PC-9 (cell line): ENCODE data around the gene PYGB. TPM values are rescaled to one million over a fixed set of nuclear protein-coding genes. Genes with fewer than 3 reads are reported as not detected.

ENCODE experiments used
- BruUV-seq: library from RNA; stranded (reverse); fragments of 400-500 nt; replicated peaks from 2 replicates; lab custom pipeline; 2021; lab: Mats Ljungman, UMichigan
- CTCF ChIA-PET: fragments of 300-600 bp; sonication (Branson Sonifier 250); formaldehyde crosslinking; loops from one replicate; lab custom pipeline; 2022; ENCODE audit warnings: antibody characterized with exemption; lab: Charles Lee
- POLR2A ChIA-PET: fragments of 300-600 bp; sonication (Branson Sonifier 250); formaldehyde crosslinking; loops from one replicate; lab custom pipeline; 2022; ENCODE audit warnings: antibody characterized with exemption; ENCODE audit not compliant: unreplicated experiment; lab: Charles Lee
- DNase-seq, 2 experiments: peaks; one replicate each; pipeline versions ENCODE4 v3.0.0 to v3.0.0-alpha.2; 2015 to 2022; ENCODE audit warnings: mixed read lengths in 1 of 2
- H2AFZ ChIP-seq: fragments of 200-600 bp; sonication (generic); 2 replicates; pipeline ENCODE4 v1.8.1; 2017; ENCODE audit warnings: antibody characterized with exemption
- H3F3A ChIP-seq: fragments of 200-600 bp; sonication (generic); 2 replicates; pipeline ENCODE4 v1.8.1; 2017; ENCODE audit warnings: antibody characterized with exemption, mild to moderate bottlenecking, low read depth; ENCODE audit not compliant: insufficient read depth
- H3K27ac ChIP-seq: fragments of 200-600 bp; sonication (generic); 2 replicates; pipeline ENCODE4 v1.6.1; 2016; ENCODE audit warnings: mixed run types
- H3K27me3 ChIP-seq: fragments of 200-600 bp; sonication (generic); 2 replicates; pipeline ENCODE4 v1.6.1; 2016; ENCODE audit warnings: low read depth, mixed run types; ENCODE audit not compliant: insufficient read depth
- H3K36me3 ChIP-seq: fragments of 200-600 bp; sonication (generic); 2 replicates; pipeline ENCODE4 v1.6.1; 2016; ENCODE audit warnings: low read depth, mixed run types
- H3K4me1 ChIP-seq: fragments of 200-600 bp; sonication (generic); replicated peaks from 2 replicates; pipeline ENCODE4 v1.6.1; 2016; ENCODE audit warnings: mixed run types; ENCODE audit not compliant: insufficient read depth
- H3K4me2 ChIP-seq: fragments of 200-600 bp; sonication (generic); 2 replicates; pipeline ENCODE4 v1.6.1; 2017; ENCODE audit warnings: mixed run types
- H3K4me3 ChIP-seq: fragments of 200-600 bp; sonication (generic); 2 replicates; pipeline ENCODE4 v1.6.1; 2016; ENCODE audit warnings: mixed run types
- H3K79me2 ChIP-seq: fragments of 200-600 bp; sonication (generic); 2 replicates; pipeline ENCODE4 v1.6.1; 2017; ENCODE audit warnings: low read depth, mixed run types
- H3K9me2 ChIP-seq: fragments of 200-600 bp; sonication (generic); 2 replicates; pipeline ENCODE4 v1.8.1; 2017; ENCODE audit warnings: mild to moderate bottlenecking; ENCODE audit not compliant: insufficient read depth
- H3K9me3 ChIP-seq: fragments of 200-600 bp; sonication (generic); 2 replicates; pipeline ENCODE4 v1.8.1; 2016; ENCODE audit warnings: low read depth; ENCODE audit not compliant: insufficient read depth
- H4K20me1 ChIP-seq: fragments of 200-600 bp; sonication (generic); 2 replicates; pipeline ENCODE4 v1.8.1; 2017; ENCODE audit not compliant: insufficient read depth
- EZH2 ChIP-seq: fragments of 200-600 bp; sonication (generic); IDR thresholded peaks from 2 replicates; pipeline ENCODE4 v1.8.0; 2017; ENCODE audit warnings: antibody characterized with exemption, low read depth
- intact Hi-C: fragments of 100-400 bp; cut with micrococcal nuclease; formaldehyde crosslinking; loops from one replicate; pipeline ENCODE4 v1.10.0; 2022; ENCODE audit not compliant: unreplicated experiment
- total RNA-seq: library from RNA; stranded (reverse); gene quantifications from 2 replicates; pipeline ENCODE4 v1.2.3, GENCODE V29; 2021
- TF ChIP-seq, protein P1 (sequence below): fragments of 200-600 bp; sonication (generic); conservative IDR thresholded peaks from 2 replicates; pipeline ENCODE4 v1.6.1; 2017; ENCODE audit warnings: mixed run types, antibody characterized with exemption, mild to moderate bottlenecking, moderate library complexity

The PYGB gene
- total RNA-seq, 1 experiment from 2014 or later: 133 TPM

DNA sequence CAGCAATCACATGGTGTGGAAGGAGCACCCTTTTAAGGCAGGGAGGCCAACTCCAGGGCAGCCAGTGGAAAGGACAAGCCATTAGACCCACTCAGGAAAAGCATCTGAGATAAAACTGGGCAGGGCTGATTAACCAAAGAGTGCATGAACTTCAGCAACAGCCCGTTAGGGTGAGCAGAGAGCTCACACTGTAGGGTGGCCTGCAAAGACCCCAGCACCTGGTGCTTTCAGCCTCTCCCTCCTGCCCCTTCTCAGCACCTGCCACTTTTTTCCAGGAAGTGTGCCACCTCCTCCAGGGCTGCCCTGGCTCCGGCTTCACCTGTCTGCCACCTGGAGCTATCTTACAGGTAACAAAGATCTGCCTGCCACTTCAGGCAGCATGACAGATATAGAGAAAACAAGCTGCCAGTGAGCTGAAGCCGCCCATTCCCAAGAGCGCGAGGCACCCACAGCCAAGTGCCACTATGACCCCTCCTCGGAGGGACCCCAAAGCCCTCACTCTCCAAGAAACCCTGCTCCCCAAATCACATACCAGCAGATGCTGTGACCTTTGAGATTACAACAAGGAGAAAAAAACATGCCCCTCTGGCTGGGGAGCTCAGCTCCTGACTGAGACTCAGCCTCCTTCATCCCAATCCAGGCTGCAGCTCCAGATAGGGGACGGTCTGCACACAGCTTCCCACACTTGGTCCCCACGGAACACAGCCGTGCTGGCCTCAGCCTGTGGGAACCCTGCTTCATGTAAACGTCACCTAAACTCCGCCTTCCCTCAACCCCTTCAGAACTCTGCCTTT lies 71.6 kb downstream of the PYGB start:
- BruUV-seq: no TSS peak
- POLR2A ChIA-PET: no interaction called here

DNA sequence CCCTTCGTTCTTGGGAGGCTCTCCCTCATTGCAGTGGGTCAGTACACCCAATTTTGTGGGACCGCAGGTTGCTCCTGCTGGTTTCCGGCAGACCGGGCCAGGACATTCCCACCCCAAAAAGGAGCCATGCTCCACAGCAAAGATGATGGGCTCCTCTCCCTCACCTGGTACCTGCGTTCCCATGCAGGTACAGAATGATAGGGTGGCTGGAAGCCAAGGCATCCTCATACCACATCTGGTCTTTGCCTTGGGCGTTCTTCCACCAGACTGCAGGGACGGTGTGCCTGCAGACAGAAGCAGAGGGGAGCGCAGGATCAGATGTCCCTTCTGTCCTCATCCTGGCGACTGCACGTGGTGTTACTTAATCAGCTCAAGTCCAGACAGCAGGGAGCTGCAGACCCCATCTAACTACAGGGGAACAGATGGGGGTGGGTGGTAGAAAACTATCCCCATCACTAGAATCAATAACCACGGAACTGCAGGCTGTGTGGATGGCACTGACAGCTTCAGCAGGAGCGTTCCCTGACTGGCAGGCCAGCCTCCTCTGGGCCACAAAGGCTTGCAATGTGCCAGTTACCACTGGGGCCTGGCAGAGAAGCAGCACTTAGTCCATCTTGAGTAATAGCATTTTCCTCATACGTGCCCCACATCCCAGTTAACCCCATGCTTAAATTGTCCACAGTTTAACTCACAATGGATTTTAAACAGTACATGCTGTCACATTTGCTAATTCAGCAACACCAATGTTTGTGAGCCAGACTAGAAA lies 72.3 kb downstream of the PYGB start:
- ChIA-PET CTCF (no interaction called here), POLR2A (no interaction called here)
- no peaks in the 10 kb centered on the region for H3K79me2 ChIP-seq

More for the DNA sequence above, 71.6 kb downstream of the PYGB start:
- Histone ChIP-seq H2AFZ (no peak overlapping the region), H3K9me3 (no peaks in the 10 kb centered on the region), H3K27me3 (no peaks in the 10 kb centered on the region), H3K4me1 (peaks cover 13% of the 10 kb centered on the region), H3K79me2 (no peaks in the 10 kb centered on the region), H3K4me3 (no peak overlapping the region), H3K27ac (no peak overlapping the region), H4K20me1 (no peaks in the 10 kb centered on the region), H3F3A (no peaks in the 10 kb centered on the region; the same call in 1 of the 2 replicates), H3K36me3 (no peaks in the 10 kb centered on the region), H3K4me2 (no peak overlapping the region), H3K9me2 (no peaks in the 10 kb centered on the region)
- DNase-seq: no peak
- CTCF ChIA-PET: no interaction called here
- intact Hi-C loops: no loop called here
- TF ChIP-seq, protein P1, sequence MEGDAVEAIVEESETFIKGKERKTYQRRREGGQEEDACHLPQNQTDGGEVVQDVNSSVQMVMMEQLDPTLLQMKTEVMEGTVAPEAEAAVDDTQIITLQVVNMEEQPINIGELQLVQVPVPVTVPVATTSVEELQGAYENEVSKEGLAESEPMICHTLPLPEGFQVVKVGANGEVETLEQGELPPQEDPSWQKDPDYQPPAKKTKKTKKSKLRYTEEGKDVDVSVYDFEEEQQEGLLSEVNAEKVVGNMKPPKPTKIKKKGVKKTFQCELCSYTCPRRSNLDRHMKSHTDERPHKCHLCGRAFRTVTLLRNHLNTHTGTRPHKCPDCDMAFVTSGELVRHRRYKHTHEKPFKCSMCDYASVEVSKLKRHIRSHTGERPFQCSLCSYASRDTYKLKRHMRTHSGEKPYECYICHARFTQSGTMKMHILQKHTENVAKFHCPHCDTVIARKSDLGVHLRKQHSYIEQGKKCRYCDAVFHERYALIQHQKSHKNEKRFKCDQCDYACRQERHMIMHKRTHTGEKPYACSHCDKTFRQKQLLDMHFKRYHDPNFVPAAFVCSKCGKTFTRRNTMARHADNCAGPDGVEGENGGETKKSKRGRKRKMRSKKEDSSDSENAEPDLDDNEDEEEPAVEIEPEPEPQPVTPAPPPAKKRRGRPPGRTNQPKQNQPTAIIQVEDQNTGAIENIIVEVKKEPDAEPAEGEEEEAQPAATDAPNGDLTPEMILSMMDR: no peak
- no peak for TF ChIP-seq EZH2

DNA sequence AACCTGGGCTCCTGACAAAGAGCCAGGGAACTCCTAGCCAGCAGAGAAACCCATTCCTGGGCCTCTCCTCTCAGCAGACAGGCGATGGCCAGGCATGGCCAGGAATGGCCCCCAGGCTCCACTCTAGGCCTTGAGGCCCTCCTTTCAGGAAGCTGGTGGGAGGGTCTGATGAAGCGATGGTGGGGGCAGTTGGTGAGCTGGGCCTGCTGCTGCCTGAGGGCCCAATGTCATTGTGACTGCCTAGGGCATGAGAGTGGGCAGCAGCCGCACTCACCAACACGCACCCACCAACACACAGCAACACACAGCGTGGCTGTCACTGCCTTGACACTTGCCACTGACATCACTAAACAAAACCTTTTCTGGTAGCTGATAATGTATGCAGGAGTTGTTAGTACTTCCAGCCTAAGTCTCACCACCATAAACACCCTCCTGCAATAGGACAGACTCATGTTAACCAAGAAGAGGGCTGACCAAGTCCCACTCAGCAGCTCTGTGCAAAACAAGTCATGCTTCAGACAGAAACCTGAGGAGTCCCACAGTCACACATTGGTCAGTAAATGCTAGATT lies 73.5 kb downstream of the PYGB start:
- no peak for DNase-seq
- intact Hi-C loops: no loop called here
- no peaks in the 10 kb centered on the region for H3K36me3 ChIP-seq
- H3K4me3 ChIP-seq: no peak overlapping the region
- BruUV-seq: no TSS peak
- H3K27ac ChIP-seq: no peak overlapping the region
- H3K9me3 ChIP-seq: no peaks in the 10 kb centered on the region
- no peak for TF ChIP-seq EZH2
- TF ChIP-seq, protein P1: no peak
- H4K20me1 ChIP-seq: no peaks in the 10 kb centered on the region
- no peaks in the 10 kb centered on the region for H3K27me3 ChIP-seq
- no peaks in the 10 kb centered on the region for H3K4me1 ChIP-seq
- no peak overlapping the region for H2AFZ ChIP-seq
- H3K4me2 ChIP-seq: no peak overlapping the region
- H3K9me2 ChIP-seq: no peaks in the 10 kb centered on the region
- no peaks in the 10 kb centered on the region for H3K79me2 ChIP-seq
- no peaks in the 10 kb centered on the region for H3F3A ChIP-seq
- CTCF ChIA-PET: interaction anchor here (0.6 kb wide), 1 partner anchor 24 kb away, joined by 3 read pairs; no protein-coding TSS in a partner anchor
- POLR2A ChIA-PET: no interaction called here

More for the DNA sequence above, 72.3 kb downstream of the PYGB start:
- TF ChIP-seq, protein P1: no peak
- no peak for TF ChIP-seq EZH2
- intact Hi-C loops: no loop called here
- H3K9me3 ChIP-seq: no peaks in the 10 kb centered on the region
- no peaks in the 10 kb centered on the region for H4K20me1 ChIP-seq
- no peaks in the 10 kb centered on the region for H3K36me3 ChIP-seq
- no peak overlapping the region for H3K4me3 ChIP-seq
- H3K27me3 ChIP-seq: no peaks in the 10 kb centered on the region
- peaks cover 9% of the 10 kb centered on the region for H3K4me1 ChIP-seq
- BruUV-seq: no TSS peak
- no peaks in the 10 kb centered on the region for H3K9me2 ChIP-seq
- no peak for DNase-seq
- H2AFZ ChIP-seq: no peak overlapping the region
- no peak overlapping the region for H3K27ac ChIP-seq
- H3F3A ChIP-seq: no peaks in the 10 kb centered on the region
- H3K4me2 ChIP-seq: no peak overlapping the region
